Measurements from ENCODE around the gene GOLGA5.
"Not testable (repeated sequence)": the region's sequence is repeated elsewhere in the genome, so short reads cannot be mapped to it uniquely, and the experiment has no call there.

GOLGA5 gene

GRCh38 chr14:92793709-92794546 lies at the start of gene GOLGA5:
GOLGA5 (plus strand) TSS chr14:92794305; CDS start chr14:92797438, 3,133 bp downstream.
- DNase-seq (ENCODE audit: low spot score in 2 of 2): peak; percentile 97 to 99
- H3K27ac Mint-ChIP-seq (ENCODE audit: low read depth): peak within 1 kb of the TSS; percentile 97
- H3K4me1 Mint-ChIP-seq: peaks cover 29% of the 10 kb centered on the region

GRCh38 chr14:92747701-92748258 lies 46.3 kb upstream of the GOLGA5 start:
- peaks cover 56% of the 10 kb centered on the region for H3K27me3 Mint-ChIP-seq
- peak overlapping the region; percentile 80 for H3K4me3 Mint-ChIP-seq
- no peaks in the 10 kb centered on the region for H3K9me3 Mint-ChIP-seq
- peaks cover 16% of the 10 kb centered on the region for H3K36me3 Mint-ChIP-seq (ENCODE audit: insufficient read depth)
- ATAC-seq (replicated peaks; ENCODE audit: extremely low read depth, poor library complexity, severe bottlenecking): no peak
- no peak for DNase-seq (ENCODE audit: low spot score in 2 of 2)
- H3K4me1 Mint-ChIP-seq: peaks cover 50% of the 10 kb centered on the region
- H3K27ac Mint-ChIP-seq (ENCODE audit: low read depth): peak overlapping the region; percentile 72

More at GRCh38 chr14:92793709-92794546, at the start of gene GOLGA5:
- H3K9me3 Mint-ChIP-seq: peaks cover 16% of the 10 kb centered on the region
- peak; percentile 91 for ATAC-seq (replicated peaks; ENCODE audit: extremely low read depth, poor library complexity, severe bottlenecking)
- H3K4me3 Mint-ChIP-seq: peak within 1 kb of the TSS; percentile 99
- H3K27me3 Mint-ChIP-seq: no peaks in the 10 kb centered on the region
- peaks cover 21% of the 10 kb centered on the region for H3K36me3 Mint-ChIP-seq (ENCODE audit: insufficient read depth)

- Mint-ChIP-seq H3K36me3 (ENCODE audit: insufficient read depth) (peaks cover 15% of the 10 kb centered on the region), H3K27me3 (peaks cover 61% of the 10 kb centered on the region), H3K4me1 (peaks cover 50% of the 10 kb centered on the region), H3K27ac (ENCODE audit: low read depth) (peak within 1 kb of the TSS; percentile 72), H3K9me3 (no peaks in the 10 kb centered on the region), H3K4me3 (peak within 1 kb of the TSS; percentile 80)
- ATAC-seq (replicated peaks; ENCODE audit: extremely low read depth, poor library complexity, severe bottlenecking): peak; percentile 87
- DNase-seq (ENCODE audit: low spot score in 2 of 2): peak; percentile 51 to 61
These were observed 45.7 kb upstream of the GOLGA5 start, which contains the start of gene LGMN for GRCh38 chr14:92748259-92749016. LGMN (minus strand) TSS chr14:92748627; CDS start chr14:92732786, 15,841 bp downstream.

- not testable (repeated sequence) for H3K27ac Mint-ChIP-seq (ENCODE audit: low read depth); H3K9me3 Mint-ChIP-seq; ATAC-seq (replicated peaks; ENCODE audit: extremely low read depth, poor library complexity, severe bottlenecking)
- peak in 1 of 2 donors; percentile 18 for DNase-seq (ENCODE audit: low spot score in 2 of 2)
- peaks cover 50% of the 10 kb centered on the region for H3K4me1 Mint-ChIP-seq
- peak overlapping the region; percentile 80 for H3K4me3 Mint-ChIP-seq
- peaks cover 61% of the 10 kb centered on the region for H3K27me3 Mint-ChIP-seq
- peaks cover 15% of the 10 kb centered on the region for H3K36me3 Mint-ChIP-seq (ENCODE audit: insufficient read depth)
These were observed 43.8 kb upstream of the GOLGA5 start for GRCh38 chr14:92750222-92750728.

- H3K4me1 Mint-ChIP-seq: peaks cover 50% of the 10 kb centered on the region
- H3K27ac Mint-ChIP-seq (ENCODE audit: low read depth): no peak overlapping the region
- DNase-seq (ENCODE audit: low spot score in 2 of 2) (no peak), ATAC-seq (replicated peaks; ENCODE audit: extremely low read depth, poor library complexity, severe bottlenecking) (no peak)
- H3K36me3 Mint-ChIP-seq (ENCODE audit: insufficient read depth): peaks cover 15% of the 10 kb centered on the region
- H3K27me3 Mint-ChIP-seq: peaks cover 61% of the 10 kb centered on the region
- H3K9me3 Mint-ChIP-seq: no peaks in the 10 kb centered on the region
- H3K4me3 Mint-ChIP-seq: peak overlapping the region; percentile 80
These were observed 43.1 kb upstream of the GOLGA5 start for GRCh38 chr14:92750994-92751400.

GRCh38 chr14:92751819-92752218 lies 42.3 kb upstream of the GOLGA5 start:
- H3K27ac Mint-ChIP-seq (ENCODE audit: low read depth): no peak overlapping the region
- H3K4me1 Mint-ChIP-seq: peaks cover 48% of the 10 kb centered on the region
- no peak overlapping the region for H3K4me3 Mint-ChIP-seq

GRCh38 chr14:92753250-92753649 lies 40.9 kb upstream of the GOLGA5 start:
- H3K4me3 Mint-ChIP-seq: no peak overlapping the region
- DNase-seq (ENCODE audit: low spot score in 2 of 2) (no peak), ATAC-seq (replicated peaks; ENCODE audit: extremely low read depth, poor library complexity, severe bottlenecking) (no peak)
- peaks cover 34% of the 10 kb centered on the region for H3K4me1 Mint-ChIP-seq
- peaks cover 10% of the 10 kb centered on the region for H3K36me3 Mint-ChIP-seq (ENCODE audit: insufficient read depth)
- H3K27ac Mint-ChIP-seq (ENCODE audit: low read depth): no peak overlapping the region
- H3K27me3 Mint-ChIP-seq: peaks cover 43% of the 10 kb centered on the region
- H3K9me3 Mint-ChIP-seq: no peaks in the 10 kb centered on the region

More at GRCh38 chr14:92751819-92752218, 42.3 kb upstream of the GOLGA5 start:
- Mint-ChIP-seq H3K9me3 (no peaks in the 10 kb centered on the region), H3K36me3 (ENCODE audit: insufficient read depth) (peaks cover 15% of the 10 kb centered on the region), H3K27me3 (peaks cover 57% of the 10 kb centered on the region)
- ATAC-seq (replicated peaks; ENCODE audit: extremely low read depth, poor library complexity, severe bottlenecking) (no peak), DNase-seq (ENCODE audit: low spot score in 2 of 2) (no peak)

- H3K27me3 Mint-ChIP-seq: peaks cover 27% of the 10 kb centered on the region
- peaks cover 2% of the 10 kb centered on the region for H3K36me3 Mint-ChIP-seq (ENCODE audit: insufficient read depth)
- H3K27ac Mint-ChIP-seq (ENCODE audit: low read depth): no peak overlapping the region
- no peaks in the 10 kb centered on the region for H3K9me3 Mint-ChIP-seq
- DNase-seq (ENCODE audit: low spot score in 2 of 2): no peak
- no peak for ATAC-seq (replicated peaks; ENCODE audit: extremely low read depth, poor library complexity, severe bottlenecking)
- no peak overlapping the region for H3K4me3 Mint-ChIP-seq
- H3K4me1 Mint-ChIP-seq: peaks cover 22% of the 10 kb centered on the region
These were observed 39.1 kb upstream of the GOLGA5 start for GRCh38 chr14:92754966-92755365.

GRCh38 chr14:92755495-92755894 lies 38.6 kb upstream of the GOLGA5 start:
- Mint-ChIP-seq H3K36me3 (ENCODE audit: insufficient read depth) (peaks cover 2% of the 10 kb centered on the region), H3K9me3 (no peaks in the 10 kb centered on the region), H3K4me1 (peaks cover 20% of the 10 kb centered on the region), H3K27ac (ENCODE audit: low read depth) (no peak overlapping the region), H3K27me3 (peaks cover 21% of the 10 kb centered on the region), H3K4me3 (no peak overlapping the region)
- ATAC-seq (replicated peaks; ENCODE audit: extremely low read depth, poor library complexity, severe bottlenecking): no peak
- no peak for DNase-seq (ENCODE audit: low spot score in 2 of 2)

GRCh38 chr14:92756446-92756845 lies 37.7 kb upstream of the GOLGA5 start:
- H3K27me3 Mint-ChIP-seq: peaks cover 18% of the 10 kb centered on the region
- ATAC-seq (replicated peaks; ENCODE audit: extremely low read depth, poor library complexity, severe bottlenecking) (no peak), DNase-seq (ENCODE audit: low spot score in 2 of 2) (no peak)
- H3K4me1 Mint-ChIP-seq: peaks cover 16% of the 10 kb centered on the region
- no peaks in the 10 kb centered on the region for H3K36me3 Mint-ChIP-seq (ENCODE audit: insufficient read depth)
- H3K4me3 Mint-ChIP-seq: no peak overlapping the region
- H3K9me3 Mint-ChIP-seq: no peaks in the 10 kb centered on the region
- H3K27ac Mint-ChIP-seq (ENCODE audit: low read depth): no peak overlapping the region

- H3K27me3 Mint-ChIP-seq: no peaks in the 10 kb centered on the region
- no peaks in the 10 kb centered on the region for H3K9me3 Mint-ChIP-seq
- H3K4me1 Mint-ChIP-seq: peaks cover 7% of the 10 kb centered on the region
- H3K36me3 Mint-ChIP-seq (ENCODE audit: insufficient read depth): no peaks in the 10 kb centered on the region
- H3K27ac Mint-ChIP-seq (ENCODE audit: low read depth): no peak overlapping the region
- no peak overlapping the region for H3K4me3 Mint-ChIP-seq
- ATAC-seq (replicated peaks; ENCODE audit: extremely low read depth, poor library complexity, severe bottlenecking) (no peak), DNase-seq (ENCODE audit: low spot score in 2 of 2) (no peak)
These were observed 34.8 kb upstream of the GOLGA5 start for GRCh38 chr14:92759300-92759678.
